ENCODE results near the gene APELA.
"Not testable (repeated sequence)": the region's sequence is repeated elsewhere in the genome, so short reads cannot be mapped to it uniquely, and the experiment has no call there.

- TF ChIP-seq, protein P1, sequence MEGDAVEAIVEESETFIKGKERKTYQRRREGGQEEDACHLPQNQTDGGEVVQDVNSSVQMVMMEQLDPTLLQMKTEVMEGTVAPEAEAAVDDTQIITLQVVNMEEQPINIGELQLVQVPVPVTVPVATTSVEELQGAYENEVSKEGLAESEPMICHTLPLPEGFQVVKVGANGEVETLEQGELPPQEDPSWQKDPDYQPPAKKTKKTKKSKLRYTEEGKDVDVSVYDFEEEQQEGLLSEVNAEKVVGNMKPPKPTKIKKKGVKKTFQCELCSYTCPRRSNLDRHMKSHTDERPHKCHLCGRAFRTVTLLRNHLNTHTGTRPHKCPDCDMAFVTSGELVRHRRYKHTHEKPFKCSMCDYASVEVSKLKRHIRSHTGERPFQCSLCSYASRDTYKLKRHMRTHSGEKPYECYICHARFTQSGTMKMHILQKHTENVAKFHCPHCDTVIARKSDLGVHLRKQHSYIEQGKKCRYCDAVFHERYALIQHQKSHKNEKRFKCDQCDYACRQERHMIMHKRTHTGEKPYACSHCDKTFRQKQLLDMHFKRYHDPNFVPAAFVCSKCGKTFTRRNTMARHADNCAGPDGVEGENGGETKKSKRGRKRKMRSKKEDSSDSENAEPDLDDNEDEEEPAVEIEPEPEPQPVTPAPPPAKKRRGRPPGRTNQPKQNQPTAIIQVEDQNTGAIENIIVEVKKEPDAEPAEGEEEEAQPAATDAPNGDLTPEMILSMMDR (IDR thresholded peaks at IDR 0.05), result not testable (repeated sequence)
- TF ChIP-seq POLR2A (IDR thresholded peaks at IDR 0.05), result not testable (repeated sequence)
Measured at GRCh38 chr4:164927101-164927500, 50.1 kb downstream of the APELA start.
